GM21723 (cell line): ENCODE measurements around the gene SCN8A.

Experiments
- ATAC-seq: cut with Tn5 transposase; IDR thresholded peaks from one replicate; pipeline ENCODE4 v1.9.1; 2021; ENCODE audit warnings: mild to moderate bottlenecking, moderate library complexity; ENCODE audit not compliant: unreplicated experiment

SCN8A gene

GRCh38 chr12:51667269-51667668 is 76.2 kb downstream of the SCN8A start:
- ATAC-seq: no peak

GRCh38 chr12:51669271-51669670 is 78.2 kb downstream of the SCN8A start:
- no peak for ATAC-seq

- no peak for ATAC-seq
These were observed 79.0 kb downstream of the SCN8A start for GRCh38 chr12:51669996-51670395.

GRCh38 chr12:51672334-51672733 is 81.3 kb downstream of the SCN8A start:
- no peak for ATAC-seq

- no peak for ATAC-seq
These were observed 84.2 kb downstream of the SCN8A start for GRCh38 chr12:51675071-51675803.

- no peak for ATAC-seq
These were observed 85.8 kb downstream of the SCN8A start for GRCh38 chr12:51676875-51677274.

GRCh38 chr12:51677284-51677968 is 86.4 kb downstream of the SCN8A start:
- ATAC-seq: no peak

GRCh38 chr12:51678086-51678724 is 87.2 kb downstream of the SCN8A start:
- no peak for ATAC-seq

GRCh38 chr12:51682981-51683380 is 91.9 kb downstream of the SCN8A start:
- ATAC-seq: no peak

GRCh38 chr12:51683763-51684357 is 92.8 kb downstream of the SCN8A start:
- ATAC-seq: no peak

GRCh38 chr12:51686727-51687126 is 95.7 kb downstream of the SCN8A start:
- ATAC-seq: no peak

GRCh38 chr12:51687177-51687576 is 96.1 kb downstream of the SCN8A start:
- no peak for ATAC-seq

- ATAC-seq: no peak
These were observed 96.6 kb downstream of the SCN8A start for GRCh38 chr12:51687614-51688013.

GRCh38 chr12:51689983-51690382 is 99.0 kb downstream of the SCN8A start:
- no peak for ATAC-seq

- ATAC-seq: no peak
These were observed 101.0 kb downstream of the SCN8A start for GRCh38 chr12:51692016-51692415.

GRCh38 chr12:51693569-51693968 is 102.5 kb downstream of the SCN8A start:
- ATAC-seq: no peak

- no peak for ATAC-seq
These were observed 103.1 kb downstream of the SCN8A start for GRCh38 chr12:51694146-51694545.

GRCh38 chr12:51695241-51696010 is 104.4 kb downstream of the SCN8A start:
- no peak for ATAC-seq

GRCh38 chr12:51699219-51699618 is 108.2 kb downstream of the SCN8A start:
- ATAC-seq: no peak

GRCh38 chr12:51700887-51701286 is 109.9 kb downstream of the SCN8A start:
- ATAC-seq: no peak

GRCh38 chr12:51702587-51702986 is 111.6 kb downstream of the SCN8A start:
- ATAC-seq: no peak
